GM19035 (cell line): Measurements from ENCODE around the gene ZNF597.
"Not testable (repeated sequence)": the region's sequence is repeated elsewhere in the genome, so short reads cannot be mapped to it uniquely, and the experiment has no call there.

ENCODE experiments used
- ATAC-seq: cut with Tn5 transposase; IDR thresholded peaks from one replicate; pipeline ENCODE4 v1.9.1; 2021; ENCODE audit not compliant: unreplicated experiment

The ZNF597 gene

DNA sequence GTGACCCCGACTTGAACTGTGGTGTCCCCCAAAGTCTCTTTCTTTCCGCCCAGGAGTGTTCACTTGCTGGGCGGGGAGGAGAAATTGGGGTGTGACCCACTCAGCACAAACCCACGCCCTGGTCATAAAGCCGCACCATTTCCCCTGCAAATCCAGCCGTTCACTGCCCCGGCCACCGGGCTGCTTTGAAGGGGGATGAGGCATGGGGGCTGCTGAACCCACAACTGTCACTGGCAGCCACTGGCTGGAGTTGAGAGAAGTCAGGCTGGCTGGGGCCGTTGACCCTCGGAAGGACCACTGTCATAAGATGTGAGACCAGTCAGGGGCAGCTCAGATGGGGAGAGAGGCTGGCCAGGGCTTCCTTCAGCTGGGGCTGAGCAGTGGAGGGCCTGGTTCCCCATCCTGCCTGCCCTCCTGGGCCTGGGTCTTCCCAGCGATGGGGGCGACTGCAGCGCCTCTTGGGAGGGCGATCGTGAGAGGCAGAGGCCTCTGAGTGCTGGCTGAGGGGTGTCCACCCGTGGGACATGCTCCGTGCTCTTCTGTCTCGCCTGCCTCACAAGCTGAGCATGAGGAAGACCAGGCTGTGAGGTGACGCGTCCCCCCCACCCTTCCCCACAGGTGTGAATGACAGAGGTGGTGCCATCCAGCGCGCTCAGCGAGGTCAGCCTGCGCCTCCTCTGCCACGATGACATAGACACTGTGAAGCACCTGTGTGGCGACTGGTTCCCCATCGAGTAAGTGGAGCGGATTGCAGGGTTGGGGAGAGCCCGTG, 32.5 kb upstream of the ZNF597 start:
- no peak for ATAC-seq

DNA sequence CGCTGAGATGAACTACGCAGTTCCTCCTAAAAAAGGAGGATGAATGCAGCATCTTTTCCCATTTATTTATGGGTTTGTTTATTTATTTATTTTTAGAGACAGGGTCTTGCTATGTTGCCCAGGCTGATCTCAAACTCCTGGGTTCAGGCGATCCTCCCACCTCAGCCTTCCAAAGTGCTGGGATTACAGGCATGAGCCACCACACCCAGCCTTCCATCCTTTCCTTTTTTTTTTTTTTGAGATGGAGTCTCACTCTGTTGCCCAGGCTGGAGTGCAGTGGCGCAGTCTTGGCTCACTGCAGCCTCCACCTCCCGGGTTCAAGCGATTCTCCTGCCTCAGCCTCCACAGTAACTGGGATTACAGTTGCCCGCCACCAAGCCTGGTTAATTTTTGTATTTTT, 31.6 kb upstream of the ZNF597 start:
- not testable (repeated sequence) for ATAC-seq

- no peak for ATAC-seq
Measured at GRCh38 chr16:3474136-3474779, 31.0 kb upstream of the ZNF597 start.

- not testable (repeated sequence) for ATAC-seq
Measured at GRCh38 chr16:3473596-3473943, 30.3 kb upstream of the ZNF597 start.

DNA sequence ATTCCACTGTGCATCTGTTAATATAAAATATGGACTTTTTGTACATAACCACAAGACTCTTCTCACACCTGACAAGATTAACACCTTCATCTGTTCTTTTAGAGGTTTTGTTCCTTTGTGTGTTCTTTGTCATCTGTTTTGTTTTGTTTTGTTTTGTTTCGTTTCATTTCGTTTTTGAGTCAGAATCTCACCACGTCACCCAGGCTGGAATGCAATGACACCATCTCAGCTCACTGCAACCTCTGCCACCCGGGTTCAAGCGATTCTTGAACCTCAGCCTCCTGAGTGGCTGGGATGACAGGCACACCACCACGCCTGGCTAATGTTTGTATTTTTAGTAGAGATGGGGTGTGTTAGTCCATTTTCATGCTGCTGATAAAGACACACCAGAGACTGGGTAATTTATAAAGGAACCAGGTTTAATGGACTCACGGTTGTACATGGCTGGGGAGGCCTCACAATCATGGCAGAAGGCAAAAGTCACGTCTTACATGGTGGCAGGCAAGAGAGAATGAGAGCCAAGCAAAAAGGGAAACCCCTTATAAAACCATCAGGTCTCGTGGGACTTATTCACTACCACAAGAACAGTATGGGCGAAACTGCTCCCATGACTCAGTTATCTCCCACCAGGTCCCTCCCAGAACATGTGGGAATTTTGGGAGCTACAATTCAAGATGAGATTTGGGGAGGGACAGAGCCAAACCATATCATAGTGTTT, 29.7 kb upstream of the ZNF597 start:
- ATAC-seq: no peak

DNA sequence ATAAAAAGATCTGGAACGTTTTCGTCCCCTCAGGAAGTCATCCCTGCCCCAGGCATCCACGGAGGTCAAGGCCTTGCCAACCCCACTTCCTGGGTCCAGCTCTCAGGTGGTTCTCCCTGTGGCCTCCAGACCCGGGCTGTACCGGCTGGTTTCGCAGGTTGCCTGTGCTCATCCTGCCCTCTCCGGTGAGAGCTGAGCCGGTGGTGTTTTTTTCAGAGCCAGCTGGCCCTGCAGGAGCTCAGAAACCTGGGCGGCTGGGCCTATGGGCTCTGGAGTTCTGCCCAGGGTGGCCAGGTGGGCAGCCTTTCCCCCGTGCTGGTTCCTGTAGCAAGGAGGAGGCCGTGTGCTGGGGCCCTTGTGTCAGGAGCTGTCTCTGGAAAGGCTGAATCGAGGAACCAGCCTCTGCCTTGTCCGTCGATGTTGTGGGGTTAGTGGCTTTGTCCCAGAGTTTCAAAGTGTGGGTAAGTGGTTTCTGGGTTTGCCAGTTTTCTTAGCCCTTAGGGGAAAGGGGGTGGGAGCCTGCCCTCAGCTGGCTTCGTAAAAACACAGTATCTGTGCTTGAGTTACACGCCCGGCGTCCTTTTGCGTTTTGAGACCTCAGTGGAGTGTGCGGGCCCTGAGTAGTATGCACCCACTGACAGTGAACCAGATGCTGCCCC, 28.3 kb upstream of the ZNF597 start:
- ATAC-seq: no peak

DNA sequence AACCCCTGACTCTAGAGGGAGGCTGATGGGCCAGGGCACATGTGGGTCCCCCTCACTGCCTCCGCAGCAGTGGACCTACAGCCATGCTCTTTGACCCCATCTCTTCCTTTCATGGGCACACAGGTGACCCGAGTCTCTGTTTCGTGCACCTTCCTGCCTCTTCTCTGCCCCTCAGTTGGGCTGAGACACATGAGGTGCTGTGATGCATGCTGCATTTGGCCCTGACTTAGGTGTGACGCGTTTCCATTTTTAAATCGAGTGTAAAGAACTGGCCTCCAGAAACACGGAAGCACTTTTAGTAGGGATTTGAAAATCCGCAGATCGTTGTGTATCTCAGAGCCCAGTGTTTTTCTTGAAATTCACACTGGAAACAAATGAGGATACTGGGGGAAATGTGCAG, 27.4 kb upstream of the ZNF597 start:
- no peak for ATAC-seq

DNA sequence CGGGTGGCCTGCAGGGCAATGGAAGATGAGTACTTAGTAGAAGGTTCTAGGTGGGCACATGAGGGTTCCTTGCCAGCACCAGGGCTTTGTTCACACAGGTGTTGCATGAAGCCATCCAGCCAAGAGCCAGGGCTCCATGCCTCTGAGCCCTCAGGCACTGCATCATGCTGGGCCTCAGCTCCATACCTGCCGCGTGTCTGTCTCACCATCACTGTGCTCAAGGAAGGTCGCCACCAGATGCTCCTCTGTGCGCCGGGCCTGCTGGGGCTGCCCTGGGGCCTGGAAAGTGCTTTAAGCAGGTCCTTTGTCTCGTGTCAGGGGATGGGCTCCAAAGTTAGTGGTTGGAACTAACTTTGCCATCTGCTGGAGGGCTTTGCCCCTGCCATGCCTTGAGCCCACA, 26.4 kb upstream of the ZNF597 start:
- ATAC-seq: no peak

DNA sequence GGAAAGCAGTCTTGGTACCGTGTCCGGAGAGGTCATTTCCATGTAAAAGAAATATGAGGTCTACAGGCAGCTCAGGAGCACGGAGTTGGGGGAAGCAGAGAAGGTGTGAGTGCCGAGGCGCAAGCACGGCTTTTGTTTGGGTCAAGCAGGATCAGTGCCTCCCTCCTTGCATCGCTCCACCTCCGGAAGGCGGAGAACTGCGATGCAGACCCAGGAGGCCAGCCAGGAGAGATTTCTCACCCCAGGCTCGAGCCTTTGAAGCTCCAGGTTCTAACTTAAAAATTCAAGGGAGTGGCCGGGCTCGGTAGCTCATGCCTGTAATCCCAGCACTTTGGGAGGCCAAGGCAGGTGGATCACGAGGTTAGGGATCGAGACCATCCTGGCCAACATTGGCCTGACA, 25.2 kb upstream of the ZNF597 start:
- no peak for ATAC-seq

DNA sequence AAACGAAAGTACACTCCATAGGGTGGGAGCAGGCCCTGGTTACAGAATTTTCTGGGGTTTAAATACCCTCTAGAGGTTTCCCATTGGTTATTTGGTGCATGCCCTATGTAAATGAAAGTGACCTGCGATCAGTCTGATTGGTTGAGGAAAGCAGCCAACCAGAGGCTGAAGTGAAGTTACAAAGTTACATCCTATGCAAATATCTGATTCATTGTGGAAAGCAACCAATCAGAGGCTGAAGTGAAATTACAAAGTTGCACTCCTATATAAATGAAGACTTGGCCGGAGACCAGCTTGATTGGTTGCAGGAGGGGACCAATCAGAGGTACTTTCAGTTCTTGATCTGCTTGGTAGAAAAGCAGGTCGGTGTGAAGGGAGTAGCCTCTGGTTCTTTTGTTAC, 24.6 kb upstream of the ZNF597 start:
- no peak for ATAC-seq

DNA sequence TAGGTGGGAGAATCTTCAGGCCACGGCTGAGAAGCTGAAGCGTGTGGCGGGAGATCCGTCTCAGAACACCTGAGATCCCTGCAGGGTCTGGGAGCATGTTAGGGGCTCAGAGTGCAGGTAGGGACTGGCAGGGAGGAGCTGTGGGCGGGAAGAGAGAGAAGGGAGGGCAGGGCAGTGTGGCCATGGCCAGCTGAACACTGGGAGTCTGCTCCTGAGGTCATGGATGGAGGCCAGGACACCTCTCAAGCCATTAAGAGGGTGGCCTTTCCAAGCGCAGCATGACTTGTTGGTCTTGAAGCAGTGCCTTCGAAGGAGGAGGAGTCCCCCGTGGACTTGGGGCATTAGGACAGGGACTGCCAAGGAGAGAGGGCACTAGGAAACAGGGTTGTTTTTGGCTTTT, 23.9 kb upstream of the ZNF597 start:
- ATAC-seq: no peak

- ATAC-seq: no peak
Measured at GRCh38 chr16:3465911-3466584, 22.7 kb upstream of the ZNF597 start.

DNA sequence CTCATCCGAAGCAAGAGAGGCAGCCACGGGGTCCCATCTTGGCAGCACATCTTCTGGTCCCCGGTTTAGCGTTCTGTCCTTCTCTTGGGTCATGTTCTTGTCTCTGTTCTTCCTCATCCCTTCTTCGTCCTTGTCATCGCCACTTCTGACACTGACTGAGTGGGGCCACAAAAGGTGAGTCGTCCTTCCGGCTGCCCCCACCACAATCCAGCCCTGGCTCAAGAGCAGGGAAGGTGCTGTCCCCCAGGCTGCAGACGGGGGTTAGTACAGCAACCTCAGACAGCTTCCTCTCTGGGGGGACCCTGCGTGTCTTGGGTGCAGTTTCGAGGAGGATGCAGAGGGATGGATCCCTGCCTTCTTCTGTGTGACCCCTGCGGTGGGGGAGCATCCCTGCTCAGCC, 22.0 kb upstream of the ZNF597 start:
- ATAC-seq: no peak

DNA sequence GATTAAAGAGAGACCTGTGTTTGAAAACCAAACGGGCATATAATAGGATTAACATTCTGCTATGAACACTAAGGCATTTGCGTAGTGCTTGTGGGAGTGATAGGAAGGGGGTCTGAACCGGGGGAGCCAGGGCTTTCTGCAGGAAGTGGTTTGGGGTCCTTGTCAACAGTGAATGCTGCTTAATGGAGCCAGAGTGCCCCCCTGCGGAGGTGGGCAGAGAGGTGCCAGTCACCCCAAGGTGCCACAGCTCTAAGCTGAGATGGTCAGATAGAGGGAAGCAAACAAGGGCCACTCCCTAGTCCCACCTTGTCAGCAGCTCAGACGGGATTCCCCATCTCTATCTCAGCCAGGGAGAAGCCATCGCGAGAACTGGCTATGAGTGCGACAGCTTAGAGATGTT, 17.8 kb upstream of the ZNF597 start:
- no peak for ATAC-seq

DNA sequence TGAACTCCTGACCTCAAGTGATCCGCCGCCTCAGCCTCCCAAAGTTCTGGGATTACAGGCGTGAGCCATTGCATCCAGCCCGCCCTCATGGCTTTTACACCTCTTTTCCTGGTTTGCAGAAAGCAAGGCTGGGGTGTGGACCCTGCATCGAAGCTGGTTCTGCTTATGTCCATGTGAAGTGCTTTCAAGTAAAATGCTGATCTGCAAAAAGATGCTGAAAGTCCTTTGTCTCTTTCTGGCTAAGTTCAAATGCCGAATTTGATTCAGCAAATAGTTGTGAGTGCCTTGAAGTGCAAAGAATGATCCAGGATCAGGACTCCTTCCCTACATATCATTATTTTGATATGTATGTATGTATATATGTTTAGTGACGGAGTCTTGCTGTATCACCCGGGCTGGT, 17.3 kb upstream of the ZNF597 start:
- ATAC-seq: no peak

- no peak for ATAC-seq
Measured at GRCh38 chr16:3460121-3460520, 16.8 kb upstream of the ZNF597 start.

GRCh38 chr16:3459401-3460090, 16.2 kb upstream of the ZNF597 start:
- ATAC-seq: no peak

- no peak for ATAC-seq
Measured at GRCh38 chr16:3458852-3459361, 15.6 kb upstream of the ZNF597 start.

- ATAC-seq: peak; percentile 24
Measured at GRCh38 chr16:3458278-3458851, 15.1 kb upstream of the ZNF597 start.
